Suppressor macrophage treated with lipopolysaccharide for 4 hours (primary cell): ENCODE data around the gene SBK2.
"Not testable (repeated sequence)": the region's sequence is repeated elsewhere in the genome, so short reads cannot be mapped to it uniquely, and the experiment has no call there.

Experiments
- DNase-seq: peaks from one replicate; pipeline ENCODE4 v3.0.0-alpha.2; 2020

The SBK2 gene, protein sequence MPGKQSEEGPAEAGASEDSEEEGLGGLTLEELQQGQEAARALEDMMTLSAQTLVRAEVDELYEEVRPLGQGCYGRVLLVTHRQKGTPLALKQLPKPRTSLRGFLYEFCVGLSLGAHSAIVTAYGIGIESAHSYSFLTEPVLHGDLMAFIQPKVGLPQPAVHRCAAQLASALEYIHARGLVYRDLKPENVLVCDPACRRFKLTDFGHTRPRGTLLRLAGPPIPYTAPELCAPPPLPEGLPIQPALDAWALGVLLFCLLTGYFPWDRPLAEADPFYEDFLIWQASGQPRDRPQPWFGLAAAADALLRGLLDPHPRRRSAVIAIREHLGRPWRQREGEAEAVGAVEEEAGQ

DNA sequence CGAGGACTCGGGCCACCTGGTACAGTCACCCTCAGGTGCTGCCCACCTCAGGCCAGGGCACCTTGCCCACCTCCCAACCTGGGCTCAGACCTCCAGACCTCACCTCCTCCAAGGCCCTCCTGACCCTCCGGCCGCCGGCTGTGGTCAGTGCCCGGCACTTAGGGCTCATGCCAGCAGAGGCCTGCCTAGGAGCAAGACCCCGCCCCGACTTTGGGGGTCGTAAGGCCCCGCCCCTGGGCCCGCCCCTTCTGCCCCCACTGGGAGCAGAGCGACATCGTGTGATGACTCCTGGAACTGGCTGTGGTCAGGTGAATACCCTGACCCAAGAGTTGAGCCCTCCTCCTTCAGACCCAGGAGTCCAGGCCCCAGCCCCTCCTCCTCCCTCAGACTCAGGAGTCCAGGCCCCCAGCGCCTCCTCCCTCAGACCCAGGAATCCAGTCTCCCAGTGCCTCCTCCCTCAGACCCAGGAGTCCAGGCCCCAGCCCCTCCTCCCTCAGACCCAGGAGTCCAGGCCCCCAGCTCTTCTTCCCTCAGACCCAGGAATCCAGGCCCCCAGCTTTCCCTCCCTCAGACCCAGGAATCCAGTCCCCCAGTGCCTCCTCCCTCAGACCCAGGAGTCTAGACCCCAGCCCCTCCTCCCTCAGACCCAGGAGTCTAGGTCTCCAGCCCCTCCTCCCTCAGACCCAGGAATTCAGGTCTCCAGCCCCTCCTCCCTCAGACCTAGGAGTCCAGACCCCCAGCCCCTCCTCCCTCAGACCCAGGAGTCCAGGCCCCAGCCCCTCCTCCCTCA is at the start of gene SBK2:
Gene SBK2, minus strand, starts transcription at position 183 of the 790 bp plus-strand sequence. CDS start 839 bp downstream, outside the sequence.
- DNase-seq, result no peak

DNA sequence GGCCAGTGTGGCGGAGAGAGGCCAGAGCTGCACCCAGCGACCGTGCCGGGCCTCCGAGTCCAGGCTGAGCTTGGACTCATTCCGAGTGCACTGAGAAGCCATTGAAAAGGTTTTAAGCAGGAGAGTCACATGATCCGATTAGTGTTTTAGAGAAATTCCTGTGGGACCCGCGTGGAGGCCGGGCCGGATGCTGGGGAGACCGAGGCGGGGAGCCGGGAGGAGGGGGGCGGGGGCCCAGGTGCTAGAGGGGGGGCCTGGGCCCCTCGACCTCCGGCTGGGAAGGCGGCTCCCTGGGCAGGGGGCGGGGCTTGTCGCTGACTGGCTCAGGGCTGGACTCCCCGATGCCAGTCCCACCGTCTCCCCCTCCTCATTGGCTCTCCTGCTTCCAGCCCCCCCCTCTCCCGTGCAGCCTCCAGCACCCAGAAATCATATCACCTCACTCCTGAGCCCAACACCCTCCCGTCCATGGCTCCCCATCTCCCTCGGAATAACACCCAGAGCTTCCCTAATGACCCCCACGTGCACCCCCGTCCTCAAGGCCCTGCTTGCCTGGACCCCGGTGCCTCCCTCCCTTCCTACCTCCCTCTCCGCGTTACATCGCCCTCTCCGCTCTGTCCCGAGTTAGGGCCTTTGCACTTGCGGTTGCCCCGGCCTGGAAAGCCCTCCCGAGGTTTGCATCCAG is 48.9 kb upstream of the SBK2 start:
- DNase-seq, result no peak

GRCh38 chr19:55584871-55585270 is 47.9 kb upstream of the SBK2 start:
- DNase-seq, result no peak

- not testable (repeated sequence) for DNase-seq
These were observed 47.0 kb upstream of the SBK2 start for GRCh38 chr19:55583897-55584296.

DNA sequence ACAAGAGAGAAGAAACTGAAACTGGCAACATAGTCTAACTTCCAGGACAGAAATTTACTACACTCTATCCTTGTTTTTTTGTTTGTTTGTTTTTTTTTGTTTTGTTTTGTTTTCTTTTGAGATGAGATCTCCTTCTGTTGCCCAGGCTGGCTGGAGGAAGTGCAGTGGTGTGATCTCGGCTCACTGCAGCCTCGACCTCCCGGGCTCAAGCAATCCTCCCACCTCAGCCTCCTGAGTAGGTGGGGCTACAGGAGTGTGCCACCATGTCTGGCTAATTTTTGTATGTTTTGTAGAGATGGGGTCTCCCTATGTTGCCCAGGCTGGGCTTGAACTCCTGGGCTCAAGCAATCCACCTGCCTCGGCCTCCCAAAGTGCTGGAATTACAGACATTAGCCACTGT is 45.4 kb upstream of the SBK2 start:
- DNase-seq, result not testable (repeated sequence)

GRCh38 chr19:55581823-55582223 is 44.9 kb upstream of the SBK2 start:
- DNase-seq, result no peak

DNA sequence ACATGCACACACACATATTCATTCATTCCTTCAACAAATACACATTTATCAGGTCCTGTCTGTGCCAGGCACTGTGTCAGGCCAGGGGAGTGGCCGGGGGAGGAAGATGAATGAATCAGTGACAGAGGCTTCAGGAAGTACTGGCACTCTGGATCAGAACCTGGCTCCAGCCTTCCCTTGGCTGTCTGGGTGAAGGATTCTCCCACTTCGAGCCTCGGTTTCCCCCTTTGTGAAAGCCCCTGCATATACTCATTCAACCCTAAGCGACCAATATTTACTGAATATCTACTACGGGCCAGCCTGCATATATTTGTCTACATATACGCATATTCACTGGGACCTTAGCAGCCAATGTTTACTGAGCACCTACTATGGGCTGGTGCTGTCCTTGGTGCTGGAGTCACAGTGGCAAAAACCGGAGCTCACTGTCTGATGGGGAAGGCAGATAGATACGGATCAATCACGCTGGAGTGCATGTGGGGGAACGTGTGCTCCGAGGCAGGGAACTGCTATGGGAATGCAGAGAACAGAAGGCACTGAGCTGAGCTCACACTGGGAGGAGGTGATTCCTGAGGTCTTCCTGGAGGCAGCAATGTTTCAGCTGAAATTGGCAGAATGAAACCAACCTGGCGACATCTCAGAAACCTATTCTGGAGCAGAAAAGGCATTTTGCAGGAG is 44.4 kb upstream of the SBK2 start:
- no peak for DNase-seq

- DNase-seq, result peak; percentile 89
These were observed 43.8 kb upstream of the SBK2 start, which contains the start of gene ZNF579 for GRCh38 chr19:55580628-55581144. Gene ZNF579 (minus strand): TSS chr19:55580848. CDS start chr19:55579639, 1,209 bp downstream.

GRCh38 chr19:55579766-55580621 is 43.1 kb upstream of the SBK2 start:
- no peak for DNase-seq

DNA sequence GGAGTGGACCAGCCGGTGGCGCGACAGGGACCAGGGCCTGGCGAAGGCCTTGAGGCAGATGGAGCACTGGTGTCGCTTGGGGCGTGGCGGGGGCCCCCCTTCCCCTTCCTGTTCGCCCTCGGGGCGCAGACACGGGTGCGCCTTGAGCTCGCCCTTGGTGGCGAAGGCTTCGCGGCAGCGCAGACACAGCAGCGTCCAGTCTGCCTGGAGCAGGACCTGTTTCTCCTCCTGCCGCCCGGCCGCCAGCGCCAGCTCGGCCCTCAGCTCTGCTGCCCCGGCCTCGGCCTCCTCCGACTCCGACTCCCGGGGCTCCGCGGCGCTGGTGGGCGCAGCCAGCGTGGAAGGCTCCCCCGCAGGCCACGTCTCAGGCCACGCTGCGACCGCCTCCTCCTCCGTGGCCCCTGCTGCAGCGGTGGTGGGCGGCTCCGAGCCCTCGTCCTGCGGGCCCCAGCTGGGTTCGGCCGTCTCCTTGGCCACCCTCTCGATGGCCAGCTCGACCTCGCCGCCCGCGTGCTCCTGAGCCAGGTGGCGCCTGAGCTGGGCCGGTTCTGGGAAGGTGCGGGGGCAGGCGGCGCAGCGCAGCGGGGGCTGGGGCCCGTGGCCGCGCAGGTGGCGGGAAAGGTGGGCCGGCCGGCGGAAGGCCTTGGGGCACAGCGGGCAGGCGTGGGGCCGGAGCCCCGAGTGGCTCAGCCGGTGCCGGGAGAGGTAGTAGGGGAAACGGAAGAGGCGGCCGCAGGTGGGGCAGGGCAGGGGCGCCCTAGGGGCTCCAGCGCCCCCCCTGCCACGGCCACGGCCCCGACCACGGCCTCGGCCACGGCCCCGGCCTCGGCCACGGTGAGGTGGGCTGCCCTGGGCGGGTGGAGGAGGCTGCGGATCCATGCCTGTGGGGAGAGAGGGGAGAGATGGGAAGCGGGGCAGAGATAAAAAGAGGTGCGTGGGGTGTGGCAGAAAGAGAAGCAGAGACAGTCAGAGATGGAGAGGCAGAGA is 42.1 kb upstream of the SBK2 start:
- no peak for DNase-seq

DNA sequence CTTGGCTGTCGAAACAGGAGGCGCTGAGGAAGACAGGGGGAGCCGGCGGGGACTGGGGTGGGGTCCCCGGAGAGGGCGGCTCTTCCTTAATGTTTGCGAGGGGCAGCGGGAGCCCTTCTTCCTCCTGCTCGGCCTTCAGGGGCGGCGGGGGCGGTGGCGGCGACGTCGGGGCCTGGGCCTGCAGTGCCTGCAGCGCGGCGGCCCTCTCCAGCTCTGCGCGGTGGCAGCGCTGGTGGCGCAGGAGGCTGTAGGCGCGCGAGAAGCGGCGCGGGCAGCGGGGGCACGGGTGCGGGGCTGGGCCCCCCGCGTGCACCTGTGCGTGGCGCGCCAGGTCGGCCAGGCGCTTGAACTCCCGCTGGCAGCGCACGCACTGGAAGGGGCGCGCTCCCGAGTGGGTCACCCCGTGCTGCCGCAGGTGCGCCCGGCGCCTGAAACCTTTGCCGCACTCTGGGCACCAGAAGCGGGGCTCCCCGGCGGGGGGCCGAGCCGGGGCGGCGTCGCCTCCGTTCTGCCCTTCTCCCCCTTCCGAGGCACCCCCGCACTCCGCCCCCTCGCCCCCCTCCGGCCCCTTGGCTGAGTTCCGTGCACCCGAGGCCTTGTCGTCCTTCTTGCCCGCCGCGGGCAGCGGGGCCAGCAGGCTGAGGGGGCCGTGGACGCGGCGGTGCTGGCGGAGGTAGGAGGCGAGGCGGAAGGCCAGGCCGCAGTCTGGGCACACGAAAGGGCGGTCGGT is 41.3 kb upstream of the SBK2 start:
- no peak for DNase-seq

- no peak for DNase-seq
These were observed 39.8 kb upstream of the SBK2 start for GRCh38 chr19:55576746-55577145.

GRCh38 chr19:55573929-55574328 is 37.0 kb upstream of the SBK2 start:
- DNase-seq, result not testable (repeated sequence)

DNA sequence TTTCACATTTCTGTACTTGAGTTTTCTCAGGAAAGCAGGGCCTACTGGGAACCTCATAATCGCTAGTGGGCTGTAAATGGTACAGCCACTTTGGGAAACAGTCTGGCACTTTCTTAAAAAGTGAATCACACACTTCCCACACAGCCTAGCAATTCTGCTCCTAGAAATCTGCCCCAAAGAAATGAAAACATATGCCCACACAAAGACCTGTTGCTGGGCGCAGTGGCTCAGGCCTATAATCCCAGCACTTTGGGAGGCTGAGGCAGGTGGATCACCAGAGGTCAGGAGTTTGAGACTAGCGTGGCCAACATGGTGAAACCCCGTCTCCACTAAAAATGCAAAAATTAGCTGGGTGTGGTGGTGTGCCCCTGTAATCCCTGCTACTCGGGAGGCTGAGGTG is 32.5 kb upstream of the SBK2 start:
- not testable (repeated sequence) for DNase-seq

DNA sequence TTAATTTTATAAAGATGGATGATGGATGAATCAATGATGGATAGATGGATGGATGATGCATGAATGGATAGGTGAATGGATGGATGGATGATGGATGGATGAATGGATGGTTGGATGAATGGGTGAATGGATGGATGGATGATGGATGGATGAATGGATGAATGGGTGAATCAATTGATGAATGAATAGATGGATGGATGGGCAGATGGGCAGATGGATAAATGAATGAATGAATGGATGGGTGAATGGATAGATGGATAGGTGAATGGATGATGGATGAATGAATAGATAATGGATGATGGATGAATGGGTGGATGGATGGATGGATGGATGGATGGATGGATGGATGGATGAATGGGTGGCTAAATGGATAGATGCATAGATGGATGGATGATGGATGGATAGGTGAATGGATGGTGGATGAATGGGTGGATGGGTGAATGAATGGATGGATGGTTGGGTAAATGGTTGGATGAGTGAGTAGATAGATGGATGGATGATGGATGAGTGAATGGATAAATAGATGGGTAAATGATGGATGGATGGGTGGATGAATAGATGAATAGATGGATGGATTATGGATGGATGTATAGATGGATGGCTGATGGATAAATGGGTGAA is 30.9 kb upstream of the SBK2 start:
- DNase-seq, result no peak

- no peak for DNase-seq
These were observed 29.9 kb upstream of the SBK2 start for GRCh38 chr19:55566823-55567222.

GRCh38 chr19:55563261-55563690 is 26.3 kb upstream of the SBK2 start:
- DNase-seq, result no peak

DNA sequence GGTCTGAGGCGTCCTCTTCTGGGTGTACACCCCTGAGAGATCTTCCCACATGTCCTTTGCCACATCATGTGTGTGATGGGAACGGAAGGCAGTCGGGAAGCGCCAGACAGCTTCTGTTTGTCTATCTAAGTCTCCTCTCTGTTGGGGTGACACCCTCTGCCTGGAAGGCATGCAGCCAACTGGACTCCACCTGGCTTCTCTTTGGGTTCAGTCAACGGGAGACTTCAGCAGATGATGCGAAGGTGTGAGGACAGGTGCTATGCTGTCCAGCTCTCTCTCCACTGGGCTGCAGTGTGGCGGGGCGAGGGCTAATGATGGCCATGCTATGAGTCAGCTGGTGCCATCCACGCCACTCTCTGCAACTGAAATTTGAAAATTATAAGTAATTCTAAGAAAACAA is 22.8 kb upstream of the SBK2 start:
- DNase-seq, result no peak

DNA sequence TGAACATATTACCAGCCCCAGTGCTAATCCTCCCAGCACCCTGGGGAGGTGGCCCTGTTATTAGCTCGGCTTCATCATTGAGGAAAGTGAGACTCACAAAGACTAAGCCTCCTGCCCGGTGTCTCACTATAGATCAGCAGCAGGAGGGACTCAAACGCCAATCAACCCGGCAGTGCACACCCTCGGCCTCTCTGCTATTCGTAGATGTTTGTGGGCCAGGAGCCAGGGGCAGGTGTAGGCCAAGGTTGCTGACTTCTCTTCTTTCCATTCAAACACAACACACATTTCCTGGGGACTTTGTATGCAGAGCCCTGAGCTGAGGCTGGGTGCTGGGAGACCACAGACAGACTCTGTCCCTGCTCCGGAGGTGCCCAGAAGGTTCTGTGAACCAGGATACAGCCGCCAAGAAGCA is 17.8 kb upstream of the SBK2 start:
- DNase-seq, result no peak
